Gastroesophageal sphincter (tissue), 3 donors: ENCODE results near the gene GPS1.

Experiments
- EP300 ChIP-seq: sonication (generic); formaldehyde crosslinking; IDR thresholded peaks from one replicate; pipeline ENCODE4 v1.6.1; 2017; ENCODE audit warnings: antibody characterized with exemption, mild to moderate bottlenecking
- TF ChIP-seq, protein P1 (sequence below), 4 experiments: fragments of 200-600 bp in 2 of 4; fragments of 450-650 bp in 2 of 4; sonication (generic) in 1 of 4; IDR thresholded peaks; one replicate each; pipeline ENCODE4 v1.5.1; 2017 to 2019; ENCODE audit warnings: antibody characterized with exemption in 4 of 4, mild to moderate bottlenecking in 2 of 4, moderate library complexity in 2 of 4

DNA sequence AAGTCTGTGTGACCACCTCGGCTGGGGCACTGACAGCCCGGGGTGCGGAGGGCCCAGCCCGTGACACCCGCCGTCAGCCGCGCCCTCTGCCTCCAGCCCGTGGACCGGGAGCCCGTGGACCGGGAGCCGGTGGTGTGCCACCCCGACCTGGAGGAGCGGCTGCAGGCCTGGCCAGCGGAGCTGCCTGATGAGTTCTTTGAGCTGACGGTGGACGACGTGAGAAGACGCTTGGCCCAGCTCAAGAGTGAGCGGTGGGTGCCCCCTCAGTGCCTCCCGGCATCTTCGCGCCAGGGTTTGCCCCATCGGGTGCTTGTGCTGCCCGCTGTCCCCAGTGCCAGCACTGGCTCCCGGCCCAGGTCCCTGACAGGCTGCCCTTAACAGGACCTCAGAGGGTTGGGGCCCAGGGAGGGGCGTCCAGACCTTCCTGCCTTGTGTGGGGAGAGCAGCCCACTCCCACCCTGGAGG is 42.7 kb upstream of the GPS1 start:
- no peak for TF ChIP-seq EP300
- TF ChIP-seq, protein P1, sequence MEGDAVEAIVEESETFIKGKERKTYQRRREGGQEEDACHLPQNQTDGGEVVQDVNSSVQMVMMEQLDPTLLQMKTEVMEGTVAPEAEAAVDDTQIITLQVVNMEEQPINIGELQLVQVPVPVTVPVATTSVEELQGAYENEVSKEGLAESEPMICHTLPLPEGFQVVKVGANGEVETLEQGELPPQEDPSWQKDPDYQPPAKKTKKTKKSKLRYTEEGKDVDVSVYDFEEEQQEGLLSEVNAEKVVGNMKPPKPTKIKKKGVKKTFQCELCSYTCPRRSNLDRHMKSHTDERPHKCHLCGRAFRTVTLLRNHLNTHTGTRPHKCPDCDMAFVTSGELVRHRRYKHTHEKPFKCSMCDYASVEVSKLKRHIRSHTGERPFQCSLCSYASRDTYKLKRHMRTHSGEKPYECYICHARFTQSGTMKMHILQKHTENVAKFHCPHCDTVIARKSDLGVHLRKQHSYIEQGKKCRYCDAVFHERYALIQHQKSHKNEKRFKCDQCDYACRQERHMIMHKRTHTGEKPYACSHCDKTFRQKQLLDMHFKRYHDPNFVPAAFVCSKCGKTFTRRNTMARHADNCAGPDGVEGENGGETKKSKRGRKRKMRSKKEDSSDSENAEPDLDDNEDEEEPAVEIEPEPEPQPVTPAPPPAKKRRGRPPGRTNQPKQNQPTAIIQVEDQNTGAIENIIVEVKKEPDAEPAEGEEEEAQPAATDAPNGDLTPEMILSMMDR (IDR thresholded peaks at IDR 0.05): no peak
